Choroid plexus epithelial cell (primary cell): ENCODE measurements around the gene PRELID1.

Experiments
- DNase-seq: peaks from one replicate; pipeline ENCODE4 v3.0.0-alpha.2; 2010; ENCODE audit warnings: low read depth
- H3K4me3 ChIP-seq: 2 replicates; pipeline ENCODE4 v1.5.1; 2011; ENCODE audit warnings: low read depth, mild to moderate bottlenecking, control low read depth, low read length, moderate library complexity
- TF ChIP-seq, protein P1 (sequence below): conservative IDR thresholded peaks from 2 replicates; pipeline ENCODE4 v1.5.1; 2011; ENCODE audit warnings: low read depth, mild to moderate bottlenecking, control low read depth, inconsistent platforms, low read length, moderate library complexity

The PRELID1 gene

DNA sequence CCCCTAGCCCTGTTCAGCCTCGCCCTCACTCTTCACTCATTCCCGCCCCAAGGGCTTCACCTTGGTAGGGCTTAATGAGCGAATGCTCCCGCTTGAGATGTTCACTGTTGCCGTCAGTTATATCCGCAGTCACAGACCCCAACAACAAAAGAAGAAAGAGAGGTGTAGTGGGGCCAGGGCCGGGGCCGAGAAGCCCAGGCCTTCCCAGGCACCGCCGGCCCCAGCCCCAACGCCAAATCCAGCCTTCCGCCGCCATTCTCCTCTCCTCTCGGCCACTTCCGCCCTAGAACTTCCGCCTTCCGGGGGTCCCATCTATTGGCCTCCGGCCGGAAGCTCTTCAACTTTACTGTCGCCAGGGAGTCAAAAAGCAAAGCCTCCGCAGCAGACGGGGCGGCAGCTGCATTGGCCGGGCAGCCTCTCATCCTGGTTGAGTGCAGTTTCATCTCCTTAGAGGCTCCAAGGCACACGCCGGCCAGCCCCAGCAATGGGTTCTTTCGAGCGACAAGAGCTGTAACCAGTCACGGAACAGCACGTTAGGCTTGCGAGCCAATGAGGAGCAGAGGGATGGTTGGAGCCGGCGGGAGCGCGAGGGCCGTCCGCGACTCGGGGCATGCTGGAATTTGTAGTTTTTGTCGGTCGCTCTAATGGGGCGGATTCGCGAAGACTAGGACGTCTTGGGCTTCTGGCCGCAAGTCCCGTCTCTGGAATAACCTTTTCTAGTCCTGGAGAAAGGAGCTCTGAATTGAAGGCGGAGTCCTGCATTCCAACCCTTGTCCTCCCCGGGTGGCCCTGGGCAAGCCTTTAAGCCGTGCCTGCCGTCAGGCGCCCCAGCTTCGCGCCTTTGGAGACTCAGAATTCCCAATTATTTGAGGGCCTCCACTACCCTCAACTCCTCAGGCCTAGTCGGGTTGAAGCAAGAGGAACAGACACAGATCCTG is 48.1 kb downstream of the PRELID1 start, which contains the start of gene LMAN2:
Gene LMAN2, minus strand, starts transcription at position 277 of the 938 bp plus-strand sequence. Its CDS starts 21 bp downstream, at position 256.
- TF ChIP-seq, protein P1, sequence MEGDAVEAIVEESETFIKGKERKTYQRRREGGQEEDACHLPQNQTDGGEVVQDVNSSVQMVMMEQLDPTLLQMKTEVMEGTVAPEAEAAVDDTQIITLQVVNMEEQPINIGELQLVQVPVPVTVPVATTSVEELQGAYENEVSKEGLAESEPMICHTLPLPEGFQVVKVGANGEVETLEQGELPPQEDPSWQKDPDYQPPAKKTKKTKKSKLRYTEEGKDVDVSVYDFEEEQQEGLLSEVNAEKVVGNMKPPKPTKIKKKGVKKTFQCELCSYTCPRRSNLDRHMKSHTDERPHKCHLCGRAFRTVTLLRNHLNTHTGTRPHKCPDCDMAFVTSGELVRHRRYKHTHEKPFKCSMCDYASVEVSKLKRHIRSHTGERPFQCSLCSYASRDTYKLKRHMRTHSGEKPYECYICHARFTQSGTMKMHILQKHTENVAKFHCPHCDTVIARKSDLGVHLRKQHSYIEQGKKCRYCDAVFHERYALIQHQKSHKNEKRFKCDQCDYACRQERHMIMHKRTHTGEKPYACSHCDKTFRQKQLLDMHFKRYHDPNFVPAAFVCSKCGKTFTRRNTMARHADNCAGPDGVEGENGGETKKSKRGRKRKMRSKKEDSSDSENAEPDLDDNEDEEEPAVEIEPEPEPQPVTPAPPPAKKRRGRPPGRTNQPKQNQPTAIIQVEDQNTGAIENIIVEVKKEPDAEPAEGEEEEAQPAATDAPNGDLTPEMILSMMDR, result no peak
- peak within 1 kb of the TSS; percentile 96 for H3K4me3 ChIP-seq
- DNase-seq, result peak; percentile 98

DNA sequence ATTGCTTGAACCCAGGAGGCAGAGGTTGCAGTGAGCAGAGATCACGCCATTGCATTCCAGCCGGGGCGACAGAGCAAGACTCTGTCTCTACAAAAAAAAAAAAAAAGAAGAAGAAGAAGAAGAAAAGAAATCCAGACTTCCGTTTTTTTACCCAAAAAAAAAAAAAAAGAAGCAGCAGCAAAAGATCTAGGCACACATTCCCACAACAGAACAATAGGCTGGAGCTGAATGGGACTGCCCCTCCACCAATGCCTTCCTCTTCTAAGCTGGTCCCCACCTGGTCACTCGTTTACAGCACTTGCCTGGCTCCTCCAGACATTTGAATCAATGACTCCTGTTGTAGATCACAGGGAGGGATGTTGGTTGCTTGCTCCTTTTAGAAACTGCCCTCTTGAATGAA is 49.5 kb downstream of the PRELID1 start:
- DNase-seq, result no peak
- TF ChIP-seq, protein P1, result no peak
- H3K4me3 ChIP-seq, result no peak overlapping the region

DNA sequence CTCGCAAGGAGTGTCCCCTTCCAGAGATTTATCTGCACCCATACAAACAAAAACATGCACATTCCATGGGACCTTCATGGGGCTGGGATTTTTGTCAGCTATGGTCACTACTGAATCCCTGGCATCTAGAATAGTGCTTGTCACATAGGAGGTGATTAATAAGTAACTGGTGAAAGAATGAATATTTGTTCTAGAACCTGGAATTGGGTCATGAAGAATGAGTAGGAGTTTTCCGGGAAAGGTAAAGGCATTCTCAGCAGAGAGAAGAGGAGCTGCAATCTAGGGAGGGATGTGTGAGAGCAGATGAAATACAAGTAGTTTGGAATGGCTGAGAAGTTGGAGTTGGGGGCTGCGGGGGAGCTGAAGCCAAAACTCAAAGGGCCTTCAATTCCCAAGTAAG is 50.7 kb downstream of the PRELID1 start:
- H3K4me3 ChIP-seq, result no peak overlapping the region
- TF ChIP-seq, protein P1, result no peak
- no peak for DNase-seq

DNA sequence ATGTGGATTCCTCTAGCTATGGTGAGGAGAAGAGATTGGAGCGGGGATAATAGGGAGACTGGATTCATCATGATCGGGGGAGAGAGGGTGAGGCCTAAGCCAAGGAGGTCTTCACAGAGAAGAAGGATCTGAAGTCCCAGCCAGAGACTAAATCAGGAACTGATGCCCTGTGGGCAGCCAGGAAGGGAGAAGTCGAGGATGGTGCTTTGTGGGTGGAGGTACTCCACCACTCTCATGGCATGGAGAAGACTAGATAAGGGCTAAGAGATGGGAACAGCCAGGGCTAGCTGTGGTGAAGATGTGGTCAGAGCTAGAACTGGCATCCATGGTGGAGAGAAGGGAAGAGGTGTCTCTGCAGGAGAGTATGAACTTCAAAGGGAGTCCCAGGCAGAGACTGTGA is 51.1 kb downstream of the PRELID1 start:
- H3K4me3 ChIP-seq, result no peak overlapping the region
- TF ChIP-seq, protein P1, result no peak
- no peak for DNase-seq

DNA sequence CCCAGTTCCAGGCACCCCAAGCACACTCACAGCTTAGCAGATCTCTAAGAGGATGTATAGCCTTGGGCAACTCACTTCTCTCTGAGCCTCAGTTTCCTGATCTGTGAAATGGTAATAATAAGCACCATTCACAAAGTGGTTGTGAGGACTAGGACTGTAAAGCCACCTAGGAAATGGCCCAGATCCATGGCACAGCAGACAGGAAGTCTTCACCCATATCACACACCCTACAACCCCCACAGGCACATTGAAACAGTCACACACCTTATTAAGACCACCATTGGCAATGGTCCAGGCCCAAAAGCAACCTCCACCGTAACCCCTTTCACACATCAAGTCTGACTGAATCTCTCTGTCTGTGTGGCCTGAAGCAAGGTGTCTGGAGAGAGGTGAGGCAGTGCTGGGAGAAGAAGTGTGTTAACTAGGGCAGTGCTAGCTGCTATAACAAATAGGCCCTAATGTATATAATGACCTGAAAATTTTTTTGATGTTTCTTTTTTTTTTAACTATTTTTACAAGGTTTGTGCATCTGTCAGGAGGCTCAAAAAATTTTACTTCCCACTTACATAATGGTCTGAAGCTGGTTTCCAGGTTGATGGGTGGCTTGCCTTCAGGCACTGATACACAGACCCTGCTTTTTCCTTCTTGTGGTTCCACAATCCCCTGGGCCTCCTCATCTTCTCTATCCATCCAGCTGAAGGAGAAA is 51.7 kb downstream of the PRELID1 start:
- H3K4me3 ChIP-seq, result no peak overlapping the region
- DNase-seq, result no peak
- TF ChIP-seq, protein P1, result no peak

DNA sequence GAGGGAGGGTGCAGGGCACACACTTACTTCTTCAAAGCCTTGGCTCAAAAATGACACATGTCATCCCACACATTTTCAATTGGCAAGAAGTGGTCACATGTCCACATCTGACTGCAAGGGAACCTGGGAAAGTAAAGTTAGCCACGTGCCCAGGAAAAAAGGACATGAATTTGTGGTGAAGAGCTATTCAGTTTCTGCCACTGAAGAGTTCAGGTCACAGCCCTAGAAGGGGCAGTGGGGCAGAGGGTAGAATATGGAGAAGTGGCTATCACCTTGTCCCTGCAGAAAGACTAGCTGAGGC is 52.2 kb downstream of the PRELID1 start:
- no peak overlapping the region for H3K4me3 ChIP-seq
- TF ChIP-seq, protein P1, result no peak
- no peak for DNase-seq
